Epithelial cell of proximal tubule (primary cell): ENCODE results near the gene CRTC3. TPM values are rescaled to one million over a fixed set of nuclear protein-coding genes. Genes with fewer than 3 reads are reported as not detected.

Source experiments
- DNase-seq: peaks from one replicate; pipeline ENCODE4 v3.0.0-alpha.2; 2011; ENCODE audit warnings: low read depth
- H3K4me3 ChIP-seq: 2 replicates; pipeline ENCODE4 v1.5.1; 2011; ENCODE audit warnings: low read depth, mild to moderate bottlenecking, low read length
- total RNA-seq: library from RNA; depleted of rRNA; stranded (reverse); fragments of >200 nt; gene quantifications from 2 replicates; pipeline ENCODE4 v1.2.3, GENCODE V29; 2015
- TF ChIP-seq, protein P1 (sequence below): conservative IDR thresholded peaks from 2 replicates; pipeline ENCODE4 v1.5.1; 2012; ENCODE audit warnings: low read depth, mild to moderate bottlenecking, low read length

CRTC3 gene
- total RNA-seq, 1 donor from 2014 or later = 7.1 TPM

DNA sequence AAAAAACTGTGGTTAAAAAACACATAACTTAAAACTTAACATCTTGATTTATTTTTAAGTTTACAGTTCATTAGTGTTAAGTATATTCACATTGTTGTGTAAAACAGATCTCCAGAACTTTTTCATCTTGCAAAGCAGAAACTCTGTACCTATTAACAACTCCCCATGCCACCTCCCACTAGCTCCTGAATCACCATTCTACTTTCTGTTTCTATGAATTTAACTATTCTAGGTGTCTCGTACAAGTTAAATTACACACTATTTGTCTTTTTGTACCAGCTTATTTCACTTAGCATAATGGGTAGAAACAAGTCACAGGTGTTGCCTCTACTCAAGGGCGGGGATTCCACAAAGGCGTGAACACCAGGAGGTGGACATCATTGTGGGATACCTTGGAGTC is 43.2 kb downstream of the CRTC3 start:
- TF ChIP-seq, protein P1, sequence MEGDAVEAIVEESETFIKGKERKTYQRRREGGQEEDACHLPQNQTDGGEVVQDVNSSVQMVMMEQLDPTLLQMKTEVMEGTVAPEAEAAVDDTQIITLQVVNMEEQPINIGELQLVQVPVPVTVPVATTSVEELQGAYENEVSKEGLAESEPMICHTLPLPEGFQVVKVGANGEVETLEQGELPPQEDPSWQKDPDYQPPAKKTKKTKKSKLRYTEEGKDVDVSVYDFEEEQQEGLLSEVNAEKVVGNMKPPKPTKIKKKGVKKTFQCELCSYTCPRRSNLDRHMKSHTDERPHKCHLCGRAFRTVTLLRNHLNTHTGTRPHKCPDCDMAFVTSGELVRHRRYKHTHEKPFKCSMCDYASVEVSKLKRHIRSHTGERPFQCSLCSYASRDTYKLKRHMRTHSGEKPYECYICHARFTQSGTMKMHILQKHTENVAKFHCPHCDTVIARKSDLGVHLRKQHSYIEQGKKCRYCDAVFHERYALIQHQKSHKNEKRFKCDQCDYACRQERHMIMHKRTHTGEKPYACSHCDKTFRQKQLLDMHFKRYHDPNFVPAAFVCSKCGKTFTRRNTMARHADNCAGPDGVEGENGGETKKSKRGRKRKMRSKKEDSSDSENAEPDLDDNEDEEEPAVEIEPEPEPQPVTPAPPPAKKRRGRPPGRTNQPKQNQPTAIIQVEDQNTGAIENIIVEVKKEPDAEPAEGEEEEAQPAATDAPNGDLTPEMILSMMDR = no peak
- no peak overlapping the region for H3K4me3 ChIP-seq
- no peak for DNase-seq

DNA sequence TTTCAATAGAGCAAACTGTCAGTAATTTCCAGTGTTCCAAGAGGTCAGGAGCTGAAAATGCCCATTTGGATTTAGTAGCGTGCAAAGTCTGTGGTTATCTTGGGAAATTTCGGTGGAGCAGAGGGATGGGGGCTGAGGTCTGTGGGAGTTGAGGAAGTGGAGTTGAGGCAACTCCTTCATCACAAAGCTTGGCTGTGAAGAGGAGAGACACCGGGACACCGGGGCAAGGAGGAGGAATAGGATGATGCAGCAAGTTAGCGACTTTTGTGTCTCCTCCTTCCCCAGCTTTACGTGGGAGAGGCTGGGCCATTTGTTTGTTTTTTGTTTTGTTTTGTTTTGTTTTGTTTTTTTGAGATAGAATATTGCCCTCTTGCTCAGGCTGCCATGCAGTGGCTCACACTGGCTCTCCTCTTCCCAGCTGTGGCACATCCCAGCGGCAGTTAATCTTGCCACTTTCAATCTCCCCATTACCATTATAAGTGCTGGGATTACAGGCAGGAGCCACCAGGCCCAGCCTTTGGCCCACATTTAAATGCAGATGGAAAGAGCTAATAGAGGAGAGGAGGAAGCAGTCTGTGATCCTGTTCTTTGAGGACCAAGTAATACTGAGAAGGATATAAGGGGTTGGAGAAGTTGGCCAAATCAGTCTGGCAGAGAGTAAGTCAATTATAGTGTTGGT is 47.1 kb downstream of the CRTC3 start:
- TF ChIP-seq, protein P1 = no peak
- H3K4me3 ChIP-seq = no peak overlapping the region
- DNase-seq = no peak

DNA sequence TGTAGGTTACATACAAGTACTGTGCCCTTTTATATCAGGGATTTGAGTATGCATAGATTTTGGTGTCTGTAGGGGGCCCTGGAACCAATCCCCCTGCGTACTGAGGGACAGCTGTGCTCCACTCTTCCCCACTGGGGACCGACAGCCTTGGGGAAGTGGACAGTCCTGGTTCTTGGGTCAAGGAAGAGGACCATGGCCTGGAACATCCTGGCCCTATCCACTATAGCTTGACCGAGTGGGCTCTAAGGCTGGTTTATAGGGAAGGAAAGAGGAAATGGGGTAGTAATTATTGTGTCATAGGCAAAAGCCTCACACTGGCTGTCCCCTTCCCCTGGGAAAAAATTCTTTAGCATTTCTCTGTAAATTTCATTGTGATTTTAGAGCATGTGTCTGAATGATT is 49.5 kb downstream of the CRTC3 start:
- DNase-seq = no peak
- TF ChIP-seq, protein P1 = no peak

DNA sequence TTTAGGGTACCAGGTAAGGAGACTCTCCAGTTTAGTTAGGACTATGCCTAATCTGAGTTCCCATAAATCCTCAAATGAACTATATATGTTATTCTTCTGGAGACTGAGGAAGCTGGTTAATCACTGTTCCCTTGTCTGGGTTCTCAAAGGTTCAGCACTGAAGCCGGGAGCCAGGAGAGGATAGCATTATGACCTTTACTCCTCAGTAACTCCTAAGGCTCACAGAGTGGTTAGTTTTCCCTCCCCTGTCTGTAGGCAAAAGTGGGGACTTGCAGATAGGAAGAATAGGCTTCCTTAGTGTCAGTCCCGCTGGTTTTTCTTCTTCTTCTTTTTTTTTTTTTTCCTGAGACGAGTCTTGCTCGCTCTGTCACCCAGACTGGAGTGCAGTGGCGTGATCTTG is 50.4 kb downstream of the CRTC3 start:
- no peak overlapping the region for H3K4me3 ChIP-seq
- no peak for DNase-seq
- TF ChIP-seq, protein P1 = no peak

More for the DNA sequence above, 49.5 kb downstream of the CRTC3 start:
- H3K4me3 ChIP-seq = no peak overlapping the region

DNA sequence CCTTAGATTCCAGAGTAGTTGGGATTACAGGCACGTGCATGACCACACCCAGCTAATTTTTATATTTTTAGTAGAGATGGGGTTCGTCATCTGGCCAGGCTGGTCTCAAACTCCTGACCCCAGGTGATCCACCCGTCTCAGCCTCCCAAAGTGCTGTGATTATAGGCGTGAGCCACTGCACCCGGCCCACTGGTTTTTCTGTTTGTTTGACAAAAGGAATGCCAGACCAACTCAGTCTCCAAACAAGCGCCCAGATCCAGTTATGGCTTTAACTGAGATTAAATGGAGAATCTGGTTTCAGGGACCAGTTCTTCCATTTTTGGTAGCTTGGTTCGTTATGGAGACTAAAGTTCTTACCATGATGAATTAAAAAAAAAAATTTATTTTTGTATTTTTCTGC is 50.8 kb downstream of the CRTC3 start:
- TF ChIP-seq, protein P1 = no peak
- no peak for DNase-seq
- H3K4me3 ChIP-seq = no peak overlapping the region

DNA sequence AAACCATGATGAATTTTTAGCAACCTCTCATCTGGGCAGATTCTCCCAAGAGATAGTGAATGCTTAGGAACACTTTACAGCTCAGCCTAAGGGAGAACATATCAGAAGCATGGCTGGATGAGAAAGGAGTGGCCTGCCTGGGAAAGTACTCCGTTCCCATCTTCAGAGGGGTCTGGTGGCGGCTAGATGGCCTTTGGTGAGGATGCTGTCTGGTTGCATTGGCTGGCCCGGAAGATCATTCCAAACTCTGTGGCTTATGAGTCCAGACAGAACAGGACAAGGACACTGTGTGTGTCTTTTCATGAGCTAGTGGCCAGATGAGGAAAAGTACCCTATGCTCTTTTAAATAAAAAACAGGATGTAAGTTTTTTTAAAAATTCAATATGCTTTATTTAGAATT is 51.2 kb downstream of the CRTC3 start:
- TF ChIP-seq, protein P1 = no peak
- no peak for DNase-seq
- H3K4me3 ChIP-seq = no peak overlapping the region

DNA sequence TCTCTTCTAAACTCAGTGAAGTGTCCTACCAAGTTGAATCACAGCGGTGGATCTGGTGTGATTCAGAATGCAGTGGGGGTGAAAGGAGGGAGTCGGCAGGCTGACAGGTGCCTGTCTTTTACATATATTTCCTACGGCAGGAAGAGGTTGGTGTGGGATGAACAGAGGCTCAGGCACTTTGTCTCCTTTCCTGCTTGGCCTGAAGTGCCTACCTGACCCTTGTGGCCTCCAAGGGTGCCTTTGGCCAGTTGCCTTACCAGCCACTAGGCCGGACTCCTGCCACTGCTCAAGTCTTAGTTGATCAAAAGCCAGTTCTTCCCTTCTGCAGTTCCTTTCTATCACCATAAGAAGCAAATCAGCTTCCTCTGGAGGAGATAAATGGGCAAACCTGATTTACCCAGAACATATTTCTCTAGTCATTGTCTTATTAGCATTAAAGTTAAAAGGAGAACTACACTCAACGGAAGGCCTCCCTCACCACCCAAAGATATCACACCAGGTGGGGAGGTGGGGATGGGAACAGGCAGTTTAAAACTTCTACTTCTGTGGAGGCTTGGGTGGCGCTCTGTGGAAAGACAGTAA is 52.1 kb downstream of the CRTC3 start:
- no peak for DNase-seq
- H3K4me3 ChIP-seq = no peak overlapping the region
- TF ChIP-seq, protein P1 = no peak
